ENCODE measurements around the gene KDF1. TPM values are rescaled to one million over a fixed set of nuclear protein-coding genes. Genes with fewer than 3 reads are reported as not detected.

Gene KDF1
- total and polyA plus RNA-seq, 2 donors (not counting 3 experiments of a cell fraction or from before 2014, with no cell fraction given), result not detected

DNA sequence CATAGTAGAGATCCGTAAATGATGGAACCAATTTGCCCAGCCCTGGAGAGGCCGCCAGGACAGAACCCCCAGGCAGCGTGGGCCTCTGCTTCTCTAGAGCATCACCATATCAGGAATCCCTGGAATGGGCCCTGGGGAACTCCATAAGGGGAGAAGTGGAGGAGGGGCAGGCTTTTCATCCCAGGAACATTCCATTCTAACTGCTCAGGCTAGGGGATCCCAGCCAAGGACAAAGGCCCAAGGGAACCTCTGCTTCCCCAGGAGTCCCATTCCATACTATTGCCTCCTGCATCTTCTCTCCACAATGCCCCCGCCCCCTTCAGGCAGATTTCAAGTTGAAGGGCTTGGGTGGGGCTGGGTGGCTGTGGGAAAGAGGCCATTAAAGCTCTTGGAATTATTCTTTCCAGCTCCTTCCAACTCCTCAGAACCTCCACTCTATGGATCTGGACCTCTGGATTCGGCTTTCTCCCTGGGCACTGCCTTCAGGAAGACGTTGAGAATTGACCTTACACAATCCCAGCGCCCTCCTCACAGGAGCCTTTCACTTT lies 39.2 kb upstream of the KDF1 start:
- Histone ChIP-seq H3K27me3 (ENCODE audit: control insufficient read depth in 2 of 2, insufficient read depth in 2 of 2, low read length in 2 of 2) (no peaks in the 10 kb centered on the region), H3K4me2 (ENCODE audit: insufficient read depth, low read length) (peak overlapping the region; percentile 23), H3K4me3 (replicated peaks in 1 of 3; ENCODE audit: insufficient read depth in 1 of 3, low read depth in 1 of 3, low read length in 3 of 3) (no peak overlapping the region), H3K9me1 (replicated peaks; ENCODE audit: control insufficient read depth, extremely low read depth, insufficient read depth, low read length) (no peaks in the 10 kb centered on the region), H4K20me1 (replicated peaks; ENCODE audit: control insufficient read depth, extremely low read depth, insufficient read depth, low read length) (no peaks in the 10 kb centered on the region), H2AFZ (ENCODE audit: low read depth, low read length) (no peak overlapping the region), H3K36me3 (ENCODE audit: control insufficient read depth in 2 of 2, extremely low read depth in 1 of 2, insufficient read depth in 2 of 2, low read length in 2 of 2) (no peaks in the 10 kb centered on the region), H3K79me2 (ENCODE audit: control insufficient read depth, insufficient read depth, low read length) (peaks cover 14% of the 10 kb centered on the region), H3K9ac (replicated peaks; ENCODE audit: extremely low read depth, insufficient read depth, low read length) (no peak overlapping the region), H3K9me3 (replicated peaks; ENCODE audit: control insufficient read depth, insufficient read depth, low read length) (no peaks in the 10 kb centered on the region), H3K27ac (ENCODE audit: insufficient read depth, low read depth, low read length) (peak overlapping the region; percentile 70), H3K4me1 (ENCODE audit: control insufficient read depth, extremely low read depth, insufficient read depth, low read length) (peaks cover 27% of the 10 kb centered on the region)
- peak; percentile 72 for FAIRE-seq
- peak; percentile 45 for DNase-seq (ENCODE audit: low read depth, low spot score)
- CTCF ChIA-PET, result interaction anchor here (1.0 to 9.2 kb wide), 4 partner anchors 14 to 43 kb away, joined by 3 to 181 read pairs (median 28); partner anchors contain the start of gene TENT5B
- TF ChIP-seq MYC (IDR thresholded peaks at IDR 0.05; ENCODE audit: low read depth, low read length) (no peak), POLR2AphosphoS5 (IDR thresholded peaks at IDR 0.05; ENCODE audit: insufficient read depth, low read depth, low read length) (peak; percentile 42)
- POLR2A ChIA-PET, result no interaction called here
- dilution Hi-C loops (cut with MboI; ENCODE audit: extremely low pct_ligation_motif_present, low sequenced_read_pairs), result no loop called here
- BruUV-seq (replicated peaks), result no TSS peak
- intact Hi-C loops (cut with micrococcal nuclease), result loop anchor here (5.0 kb wide), 2 partner anchors 233 to 283 kb away; partner anchors contain the start of gene WDTC1

DNA sequence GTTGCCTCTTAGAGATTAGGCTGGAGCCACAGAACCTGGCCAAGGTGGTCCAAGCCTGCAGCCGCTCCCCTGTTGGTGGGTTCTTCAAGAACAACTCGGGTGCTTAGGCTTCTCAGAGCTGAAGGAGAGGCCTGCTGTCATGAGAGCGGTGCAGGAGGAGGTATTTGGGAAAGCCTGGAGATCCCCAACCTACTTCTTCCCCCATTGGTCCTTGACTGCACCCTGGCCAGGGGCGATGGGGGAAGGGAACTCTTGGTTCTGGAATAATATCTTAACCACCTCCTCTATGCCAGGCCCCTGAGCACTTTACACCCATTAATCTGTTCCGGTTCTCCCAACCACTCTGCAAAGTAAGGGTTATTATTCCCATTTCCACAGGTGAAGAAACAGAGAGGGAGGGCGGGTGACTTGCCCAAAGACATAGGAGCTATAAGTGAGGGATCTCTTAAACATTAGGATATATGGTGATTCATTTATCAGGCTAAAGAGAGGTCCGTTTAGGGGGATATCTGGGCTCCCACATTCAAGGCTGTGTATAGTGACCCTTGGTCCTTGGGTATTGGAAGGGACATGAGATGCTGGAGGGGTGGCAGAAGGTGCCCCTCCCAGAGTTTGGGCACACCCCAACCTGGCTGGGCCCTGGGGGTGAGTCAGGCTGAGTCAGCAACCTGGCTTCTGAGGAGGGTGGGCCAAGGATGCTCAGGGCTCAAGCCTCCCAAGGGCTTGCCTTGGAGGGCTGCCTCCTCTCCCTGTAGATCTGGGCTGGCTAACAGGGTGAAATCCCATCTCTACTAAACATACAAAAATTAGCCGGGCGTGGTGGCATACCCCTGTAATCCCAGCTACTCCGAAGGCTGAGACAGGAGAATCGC lies 38.4 kb upstream of the KDF1 start:
- FAIRE-seq (no peak), DNase-seq (ENCODE audit: low read depth, low spot score) (no peak)
- Histone ChIP-seq H3K27me3 (ENCODE audit: control insufficient read depth in 2 of 2, insufficient read depth in 2 of 2, low read length in 2 of 2) (no peaks in the 10 kb centered on the region), H3K4me1 (ENCODE audit: control insufficient read depth, extremely low read depth, insufficient read depth, low read length) (peaks cover 30% of the 10 kb centered on the region), H3K36me3 (ENCODE audit: control insufficient read depth in 2 of 2, extremely low read depth in 1 of 2, insufficient read depth in 2 of 2, low read length in 2 of 2) (no peaks in the 10 kb centered on the region), H3K4me2 (ENCODE audit: insufficient read depth, low read length) (peak overlapping the region; percentile 43), H3K4me3 (replicated peaks in 1 of 3; ENCODE audit: insufficient read depth in 1 of 3, low read depth in 1 of 3, low read length in 3 of 3) (no peak overlapping the region), H3K27ac (ENCODE audit: insufficient read depth, low read depth, low read length) (peak overlapping the region; percentile 19), H3K79me2 (ENCODE audit: control insufficient read depth, insufficient read depth, low read length) (peaks cover 17% of the 10 kb centered on the region), H3K9me1 (replicated peaks; ENCODE audit: control insufficient read depth, extremely low read depth, insufficient read depth, low read length) (no peaks in the 10 kb centered on the region), H3K9me3 (replicated peaks; ENCODE audit: control insufficient read depth, insufficient read depth, low read length) (no peaks in the 10 kb centered on the region), H2AFZ (ENCODE audit: low read depth, low read length) (no peak overlapping the region), H3K9ac (replicated peaks; ENCODE audit: extremely low read depth, insufficient read depth, low read length) (no peak overlapping the region), H4K20me1 (replicated peaks; ENCODE audit: control insufficient read depth, extremely low read depth, insufficient read depth, low read length) (no peaks in the 10 kb centered on the region)
- TF ChIP-seq, protein P1, sequence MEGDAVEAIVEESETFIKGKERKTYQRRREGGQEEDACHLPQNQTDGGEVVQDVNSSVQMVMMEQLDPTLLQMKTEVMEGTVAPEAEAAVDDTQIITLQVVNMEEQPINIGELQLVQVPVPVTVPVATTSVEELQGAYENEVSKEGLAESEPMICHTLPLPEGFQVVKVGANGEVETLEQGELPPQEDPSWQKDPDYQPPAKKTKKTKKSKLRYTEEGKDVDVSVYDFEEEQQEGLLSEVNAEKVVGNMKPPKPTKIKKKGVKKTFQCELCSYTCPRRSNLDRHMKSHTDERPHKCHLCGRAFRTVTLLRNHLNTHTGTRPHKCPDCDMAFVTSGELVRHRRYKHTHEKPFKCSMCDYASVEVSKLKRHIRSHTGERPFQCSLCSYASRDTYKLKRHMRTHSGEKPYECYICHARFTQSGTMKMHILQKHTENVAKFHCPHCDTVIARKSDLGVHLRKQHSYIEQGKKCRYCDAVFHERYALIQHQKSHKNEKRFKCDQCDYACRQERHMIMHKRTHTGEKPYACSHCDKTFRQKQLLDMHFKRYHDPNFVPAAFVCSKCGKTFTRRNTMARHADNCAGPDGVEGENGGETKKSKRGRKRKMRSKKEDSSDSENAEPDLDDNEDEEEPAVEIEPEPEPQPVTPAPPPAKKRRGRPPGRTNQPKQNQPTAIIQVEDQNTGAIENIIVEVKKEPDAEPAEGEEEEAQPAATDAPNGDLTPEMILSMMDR (IDR thresholded peaks at IDR 0.05; ENCODE audit: extremely low read depth in 1 of 2, insufficient read depth in 1 of 2, low read depth in 1 of 2, low read length in 2 of 2), result no peak
- TF ChIP-seq MYC (IDR thresholded peaks at IDR 0.05; ENCODE audit: low read depth, low read length), result no peak
- TF ChIP-seq GATA2 (IDR thresholded peaks at IDR 0.05; ENCODE audit: insufficient read depth, insufficient read length, low read depth, low read length), result no peak
- no TSS peak for BruUV-seq (replicated peaks)
- POLR2A ChIA-PET, result interaction anchor here (0.6 kb wide), 1 partner anchor 35 kb away, joined by 3 read pairs; no protein-coding TSS in a partner anchor
- CTCF ChIA-PET, result interaction anchor here (0.6 to 9.2 kb wide), 31 partner anchors 8 to 285 kb away, joined by 3 to 181 read pairs (median 7); partner anchors contain the start of gene TENT5B
- intact Hi-C loops (cut with micrococcal nuclease) (loop anchor here (5.0 kb wide), 2 partner anchors 234 to 284 kb away; partner anchors contain the start of gene WDTC1), dilution Hi-C loops (cut with MboI; ENCODE audit: extremely low pct_ligation_motif_present, low sequenced_read_pairs) (no loop called here)

All from endothelial cell of umbilical vein (primary cell).